ENCODE results near the gene UBA6. TPM values are rescaled to one million over a fixed set of nuclear protein-coding genes. Genes with fewer than 3 reads are reported as not detected.

UBA6 gene
- total RNA-seq, 1 experiment from 2014 or later, result 83.1 TPM

GRCh38 chr4:67746797-67747495 is 46.0 kb upstream of the UBA6 start:
- no peak overlapping the region for H3K27ac Mint-ChIP-seq (ENCODE audit: low read depth, unreplicated experiment)
- no peak overlapping the region for H3K4me3 Mint-ChIP-seq (ENCODE audit: unreplicated experiment)
- peak; percentile 48 for TF ChIP-seq CTCF (IDR thresholded peaks at IDR 0.05; ENCODE audit: unreplicated experiment)
- no peaks in the 10 kb centered on the region for H3K27me3 Mint-ChIP-seq (ENCODE audit: insufficient read depth, unreplicated experiment)
- no peaks in the 10 kb centered on the region for H3K9me3 Mint-ChIP-seq (ENCODE audit: unreplicated experiment)
- BruUV-seq (replicated peaks), result no TSS peak
- ChIA-PET POLR2A (interaction anchor here (0.6 to 0.7 kb wide), 2 partner anchors 81 to 463 kb away, joined by 3 read pairs; no protein-coding TSS in a partner anchor), CTCF (interaction anchor here (0.6 to 2.6 kb wide), 26 partner anchors 11 to 1332 kb away, joined by 3 to 13 read pairs (median 5); no protein-coding TSS in a partner anchor)
- peak; percentile 39 for DNase-seq (ENCODE audit: unreplicated experiment)
- intact Hi-C loops (cut with micrococcal nuclease), result loop anchor here (2.0 to 10.0 kb wide), 4 partner anchors 46 to 428 kb away; partner anchors contain the start of genes CENPC and UBA6
- peaks cover 10% of the 10 kb centered on the region for H3K4me1 Mint-ChIP-seq (ENCODE audit: insufficient read depth, unreplicated experiment)
- no peaks in the 10 kb centered on the region for H3K36me3 Mint-ChIP-seq (ENCODE audit: insufficient read depth, unreplicated experiment)

- BruUV-seq (replicated peaks), result no TSS peak
Observed at GRCh38 chr4:67744561-67745283, 43.8 kb upstream of the UBA6 start.

GRCh38 chr4:67743194-67743593 is 42.2 kb upstream of the UBA6 start:
- Mint-ChIP-seq H3K36me3 (ENCODE audit: insufficient read depth, unreplicated experiment) (no peaks in the 10 kb centered on the region), H3K4me1 (ENCODE audit: insufficient read depth, unreplicated experiment) (no peaks in the 10 kb centered on the region), H3K27ac (ENCODE audit: low read depth, unreplicated experiment) (no peak overlapping the region), H3K9me3 (ENCODE audit: unreplicated experiment) (no peaks in the 10 kb centered on the region), H3K4me3 (ENCODE audit: unreplicated experiment) (no peak overlapping the region), H3K27me3 (ENCODE audit: insufficient read depth, unreplicated experiment) (no peaks in the 10 kb centered on the region)
- ChIA-PET POLR2A (no interaction called here), CTCF (no interaction called here)
- no peak for TF ChIP-seq CTCF (IDR thresholded peaks at IDR 0.05; ENCODE audit: unreplicated experiment)
- intact Hi-C loops (cut with micrococcal nuclease), result loop anchor here (10.0 kb wide), 2 partner anchors 172 to 432 kb away; no protein-coding TSS in a partner anchor
- no TSS peak for BruUV-seq (replicated peaks)
- no peak for DNase-seq (ENCODE audit: unreplicated experiment)

More at GRCh38 chr4:67744561-67745283, 43.8 kb upstream of the UBA6 start:
- CTCF ChIA-PET, result interaction anchor here (0.6 to 2.2 kb wide), 6 partner anchors 9 to 521 kb away, joined by 3 to 6 read pairs (median 4); partner anchors contain the start of gene GNRHR
- no peak for TF ChIP-seq CTCF (IDR thresholded peaks at IDR 0.05; ENCODE audit: unreplicated experiment)
- Mint-ChIP-seq H3K9me3 (ENCODE audit: unreplicated experiment) (no peaks in the 10 kb centered on the region), H3K4me1 (ENCODE audit: insufficient read depth, unreplicated experiment) (no peaks in the 10 kb centered on the region), H3K4me3 (ENCODE audit: unreplicated experiment) (no peak overlapping the region), H3K36me3 (ENCODE audit: insufficient read depth, unreplicated experiment) (no peaks in the 10 kb centered on the region), H3K27ac (ENCODE audit: low read depth, unreplicated experiment) (no peak overlapping the region), H3K27me3 (ENCODE audit: insufficient read depth, unreplicated experiment) (no peaks in the 10 kb centered on the region)
- no peak for DNase-seq (ENCODE audit: unreplicated experiment)
- POLR2A ChIA-PET, result no interaction called here
- intact Hi-C loops (cut with micrococcal nuclease), result loop anchor here (5.0 to 10.0 kb wide), 3 partner anchors 170 to 430 kb away; partner anchors contain the start of gene CENPC

- no TSS peak for BruUV-seq (replicated peaks)
- Mint-ChIP-seq H3K27me3 (ENCODE audit: insufficient read depth, unreplicated experiment) (no peaks in the 10 kb centered on the region), H3K36me3 (ENCODE audit: insufficient read depth, unreplicated experiment) (peaks cover 9% of the 10 kb centered on the region), H3K9me3 (ENCODE audit: unreplicated experiment) (peaks cover 10% of the 10 kb centered on the region), H3K4me3 (ENCODE audit: unreplicated experiment) (no peak overlapping the region), H3K27ac (ENCODE audit: low read depth, unreplicated experiment) (no peak overlapping the region), H3K4me1 (ENCODE audit: insufficient read depth, unreplicated experiment) (no peaks in the 10 kb centered on the region)
- CTCF ChIA-PET, result interaction anchor here (1.2 kb wide), 1 partner anchor 11 kb away, joined by 5 read pairs; no protein-coding TSS in a partner anchor
- no peak for DNase-seq (ENCODE audit: unreplicated experiment)
- intact Hi-C loops (cut with micrococcal nuclease), result no loop called here
- POLR2A ChIA-PET, result no interaction called here
- no peak for TF ChIP-seq CTCF (IDR thresholded peaks at IDR 0.05; ENCODE audit: unreplicated experiment)
Observed at GRCh38 chr4:67736262-67736661, 35.3 kb upstream of the UBA6 start.
